Subcutaneous adipose tissue (tissue), 4 donors: ENCODE results near the gene ASB4. TPM values are rescaled to one million over a fixed set of nuclear protein-coding genes. Genes with fewer than 3 reads are reported as not detected.

Source experiments
- total RNA-seq, 4 donors: library from RNA; depleted of rRNA; stranded (reverse); fragments of >200 nt; gene quantifications; one replicate each; pipeline ENCODE4 v1.1.0, GENCODE V29; 2016
- TF ChIP-seq, protein P1 (sequence below): fragments of 450-650 bp; IDR thresholded peaks from one replicate; pipeline ENCODE4 v1.5.1; 2016; ENCODE audit warnings: low read depth, mild to moderate bottlenecking, control low read depth, antibody characterized with exemption, moderate library complexity

ASB4 gene
- total RNA-seq, 4 donors from 2014 or later: 0.19 to 0.44 (median 0.34) TPM; not detected in 1

DNA sequence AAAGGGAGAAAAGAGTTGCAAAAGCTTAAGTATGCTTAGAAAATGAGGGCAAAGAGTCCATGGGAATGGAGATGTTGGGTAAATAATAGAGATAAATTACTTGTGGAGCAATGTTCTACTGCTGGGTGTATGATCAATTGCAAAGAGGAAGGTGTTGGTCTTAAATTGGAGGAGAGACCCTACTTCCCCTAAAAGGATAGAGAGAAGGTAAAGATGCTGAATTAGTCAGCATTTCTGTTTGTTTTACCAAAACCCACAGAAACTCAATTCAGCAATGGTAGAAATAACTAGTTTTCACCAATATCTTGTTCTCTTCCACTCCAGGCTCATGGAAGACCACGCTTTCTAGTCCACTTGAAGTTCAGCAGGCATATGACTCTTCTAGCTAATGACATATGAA lies 32.1 kb downstream of the ASB4 start:
- TF ChIP-seq, protein P1, sequence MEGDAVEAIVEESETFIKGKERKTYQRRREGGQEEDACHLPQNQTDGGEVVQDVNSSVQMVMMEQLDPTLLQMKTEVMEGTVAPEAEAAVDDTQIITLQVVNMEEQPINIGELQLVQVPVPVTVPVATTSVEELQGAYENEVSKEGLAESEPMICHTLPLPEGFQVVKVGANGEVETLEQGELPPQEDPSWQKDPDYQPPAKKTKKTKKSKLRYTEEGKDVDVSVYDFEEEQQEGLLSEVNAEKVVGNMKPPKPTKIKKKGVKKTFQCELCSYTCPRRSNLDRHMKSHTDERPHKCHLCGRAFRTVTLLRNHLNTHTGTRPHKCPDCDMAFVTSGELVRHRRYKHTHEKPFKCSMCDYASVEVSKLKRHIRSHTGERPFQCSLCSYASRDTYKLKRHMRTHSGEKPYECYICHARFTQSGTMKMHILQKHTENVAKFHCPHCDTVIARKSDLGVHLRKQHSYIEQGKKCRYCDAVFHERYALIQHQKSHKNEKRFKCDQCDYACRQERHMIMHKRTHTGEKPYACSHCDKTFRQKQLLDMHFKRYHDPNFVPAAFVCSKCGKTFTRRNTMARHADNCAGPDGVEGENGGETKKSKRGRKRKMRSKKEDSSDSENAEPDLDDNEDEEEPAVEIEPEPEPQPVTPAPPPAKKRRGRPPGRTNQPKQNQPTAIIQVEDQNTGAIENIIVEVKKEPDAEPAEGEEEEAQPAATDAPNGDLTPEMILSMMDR: no peak

DNA sequence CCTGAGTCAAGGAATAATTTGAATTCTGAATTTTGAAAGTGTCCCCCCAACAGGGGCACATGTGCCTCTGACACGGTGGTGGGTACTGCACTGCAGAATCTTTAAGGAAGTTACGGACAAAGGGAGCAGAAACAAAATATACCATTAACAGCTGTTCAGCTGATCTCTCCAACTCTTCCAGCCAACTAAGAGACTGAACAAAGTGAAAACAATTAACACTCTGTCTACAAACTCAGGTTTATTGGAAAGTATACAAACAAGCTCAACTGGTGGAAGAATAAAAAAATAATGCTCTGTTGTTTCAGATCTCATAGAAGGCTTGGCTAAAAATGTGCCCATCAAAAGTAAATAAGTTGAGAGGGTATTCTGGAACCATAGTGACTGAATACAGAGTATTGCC lies 34.4 kb downstream of the ASB4 start:
- TF ChIP-seq, protein P1: no peak

DNA sequence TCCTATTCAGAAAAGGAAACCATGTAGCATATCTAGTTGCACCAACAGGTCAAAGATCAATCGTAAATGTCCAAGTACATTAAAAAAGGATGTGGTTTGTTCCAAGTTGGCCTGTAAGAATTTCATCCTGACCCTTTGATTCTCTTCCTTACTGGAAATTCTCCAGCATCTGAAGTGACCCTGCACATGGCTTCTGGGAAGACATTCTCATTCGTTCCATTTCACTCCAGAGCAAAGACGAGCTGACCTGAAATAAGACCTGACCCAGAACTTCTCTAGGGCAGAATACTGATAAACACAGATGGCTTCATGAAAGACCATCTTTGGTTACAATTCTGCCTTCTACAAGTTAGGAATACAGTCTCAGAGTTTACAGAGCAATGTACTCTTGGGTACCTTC lies 39.8 kb downstream of the ASB4 start:
- TF ChIP-seq, protein P1: no peak

DNA sequence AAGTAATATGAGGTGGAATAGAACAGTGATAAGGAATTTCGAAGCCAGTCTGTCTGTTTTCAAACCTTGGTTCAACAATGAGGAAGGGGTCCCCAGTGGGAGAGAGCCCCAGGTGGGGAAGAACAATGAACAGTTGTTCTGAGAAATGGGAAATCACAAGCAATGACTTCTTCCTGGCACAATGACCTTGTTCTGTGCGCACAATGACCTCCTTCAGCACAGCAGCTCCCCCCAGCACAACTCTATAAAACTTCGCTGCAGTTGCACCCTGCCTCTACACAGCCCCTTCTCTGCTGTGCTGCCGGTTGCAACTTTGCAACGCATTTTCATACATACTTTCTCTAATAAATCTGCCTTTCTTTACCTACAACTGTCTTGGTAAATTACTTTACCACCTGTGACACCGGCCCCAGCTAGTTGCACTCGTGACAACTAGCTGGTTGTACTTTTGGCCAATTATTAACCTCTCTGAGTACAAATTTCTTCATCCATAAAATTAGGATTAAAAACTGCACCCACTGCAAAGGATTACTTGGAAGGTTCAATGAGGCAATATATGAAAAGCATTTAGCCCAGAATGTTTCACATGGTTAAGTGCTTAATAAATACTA lies 40.5 kb downstream of the ASB4 start:
- TF ChIP-seq, protein P1: no peak

DNA sequence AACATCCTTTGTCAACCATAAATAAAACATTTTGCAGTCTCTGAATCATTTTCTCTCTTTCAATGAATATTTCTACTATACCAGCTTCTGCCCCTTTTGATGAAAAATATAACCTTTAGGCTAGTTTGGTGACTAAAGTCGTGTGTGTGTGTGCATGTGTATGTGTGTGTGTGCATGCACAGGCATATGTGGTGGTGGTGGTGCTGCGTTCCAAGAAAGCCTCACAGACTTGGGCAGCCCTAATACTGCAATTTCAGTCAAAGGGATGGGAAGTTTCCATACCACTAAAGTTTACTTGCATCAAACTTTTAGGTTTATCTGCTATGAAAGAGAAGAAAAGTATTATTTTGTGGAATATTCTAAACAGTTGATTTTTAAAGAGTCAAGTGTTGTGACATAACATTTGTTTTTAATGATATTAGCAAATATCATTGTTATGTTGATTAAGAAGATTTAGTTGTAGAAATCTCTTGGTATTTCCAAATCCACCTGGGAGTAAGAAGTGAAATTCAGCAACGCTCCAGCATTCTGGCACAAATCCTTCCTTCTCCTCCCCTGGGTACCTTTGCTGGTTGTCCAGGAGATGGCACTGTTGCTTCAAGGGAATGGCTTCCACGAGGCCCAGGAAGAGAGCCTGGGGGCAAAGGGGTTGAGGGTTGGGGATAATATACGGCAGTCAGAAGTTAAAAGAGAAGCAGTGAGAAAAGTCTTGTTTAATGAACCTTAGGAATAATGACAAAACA lies 41.5 kb downstream of the ASB4 start:
- TF ChIP-seq, protein P1: no peak

DNA sequence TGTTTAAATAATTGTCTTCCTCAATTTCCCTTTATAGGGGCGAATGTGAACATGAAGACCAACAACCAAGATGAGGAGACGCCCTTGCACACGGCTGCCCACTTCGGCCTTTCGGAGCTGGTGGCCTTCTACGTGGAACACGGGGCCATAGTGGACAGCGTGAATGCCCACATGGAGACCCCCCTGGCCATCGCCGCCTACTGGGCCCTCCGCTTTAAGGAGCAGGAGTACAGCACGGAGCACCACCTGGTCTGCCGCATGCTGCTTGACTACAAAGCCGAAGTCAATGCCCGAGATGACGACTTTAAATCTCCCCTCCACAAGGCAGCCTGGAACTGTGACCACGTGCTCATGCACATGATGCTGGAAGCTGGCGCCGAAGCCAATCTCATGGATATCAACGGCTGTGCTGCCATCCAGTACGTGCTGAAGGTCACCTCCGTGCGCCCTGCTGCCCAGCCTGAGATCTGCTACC lies 42.1 kb downstream of the ASB4 start:
- TF ChIP-seq, protein P1: no peak

DNA sequence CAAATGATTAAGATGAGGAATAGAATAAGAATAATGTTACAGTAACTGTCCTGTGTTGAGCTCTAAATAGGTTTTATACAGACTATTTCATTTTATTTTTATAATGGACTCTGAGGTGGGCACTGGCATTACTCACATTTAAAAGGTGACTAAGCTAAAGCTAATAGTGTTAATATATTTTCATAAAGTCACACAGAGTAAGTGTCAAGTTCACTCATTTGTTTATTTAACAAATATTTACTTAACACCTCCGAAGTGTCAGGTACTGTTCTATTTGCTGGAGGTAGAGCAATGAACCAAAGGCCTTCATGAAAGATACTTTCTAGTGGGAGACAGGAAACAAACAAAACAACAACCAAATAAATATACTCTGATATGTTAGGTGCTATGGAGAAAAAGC lies 44.0 kb downstream of the ASB4 start:
- TF ChIP-seq, protein P1: no peak
